SK-N-SH (cell line): Measurements from ENCODE around the gene PTGFRN. TPM values are rescaled to one million over a fixed set of nuclear protein-coding genes. Genes with fewer than 3 reads are reported as not detected.

Source experiments
- CTCF ChIA-PET: fragments of 300-600, 350-600 bp; formaldehyde crosslinking; extraction: SDS; loops from one replicate; lab custom pipeline; 2021; lab: Yijun Ruan, JAX
- POLR2A ChIA-PET: fragments of 350-600 bp; sonication (Branson Sonifier 250); formaldehyde crosslinking; extraction: SDS; loops from one replicate; lab custom pipeline; 2020; ENCODE audit warnings: antibody characterized with exemption, inconsistent platforms; lab: Yijun Ruan, JAX
- DNase-seq: peaks from one replicate; pipeline ENCODE4 v3.0.0; 2012
- H2AFZ ChIP-seq: fragments of 200-600 bp; sonication (generic); 2 replicates; pipeline ENCODE4 v1.8.1; 2016; ENCODE audit warnings: antibody characterized with exemption, mild to moderate bottlenecking, low read depth
- H3F3A ChIP-seq: fragments of 200-600 bp; sonication (generic); replicated peaks from 2 replicates; pipeline ENCODE3; 2016; ENCODE audit warnings: antibody characterized with exemption, mild to moderate bottlenecking; ENCODE audit not compliant: insufficient read depth
- H3K27ac ChIP-seq, 2 experiments: fragments of 200-500 bp in 1 of 2; fragments of 200-600 bp in 1 of 2; sonication (Bioruptor generic) in 1 of 2; sonication (generic), shearing (Covaris generic) in 1 of 2; 2 replicates each; pipeline versions ENCODE4 v1.5.1 to v1.6.1; 2014 to 2016; ENCODE audit warnings: low read depth in 2 of 2, inconsistent platforms in 1 of 2, low read length in 1 of 2, mild to moderate bottlenecking in 1 of 2, mixed read lengths in 1 of 2
- H3K27me3 ChIP-seq: fragments of 200-600 bp; sonication (generic), shearing (Covaris generic); 2 replicates; pipeline ENCODE4 v1.6.1; 2016; ENCODE audit warnings: mixed run types; ENCODE audit not compliant: insufficient read depth
- H3K36me3 ChIP-seq, 2 experiments: fragments of 200-500 bp in 1 of 2; fragments of 200-600 bp in 1 of 2; sonication (Bioruptor generic) in 1 of 2; sonication (generic) in 1 of 2; replicated peaks in 1 of 2; 2 replicates each; pipeline versions ENCODE3 to v1.5.1; 2014 to 2016; ENCODE audit warnings: low read length in 1 of 2, mild to moderate bottlenecking in 1 of 2; ENCODE audit not compliant: insufficient read depth in 2 of 2, control insufficient read depth in 1 of 2
- H3K4me1 ChIP-seq, 2 experiments: fragments of 200-500 bp in 1 of 2; fragments of 200-600 bp in 1 of 2; sonication (Bioruptor generic) in 1 of 2; sonication (generic), shearing (Covaris generic) in 1 of 2; 2 replicates each; pipeline versions ENCODE4 v1.5.1 to v1.6.1; 2014 to 2016; ENCODE audit warnings: low read depth in 1 of 2, low read length in 1 of 2, mixed run types in 1 of 2; ENCODE audit not compliant: insufficient read depth in 2 of 2, control insufficient read depth in 1 of 2
- H3K4me2 ChIP-seq: fragments of 200-600 bp; sonication (generic), shearing (Covaris generic); 2 replicates; pipeline ENCODE4 v1.6.1; 2017; ENCODE audit warnings: mixed run types
- H3K4me3 ChIP-seq, 2 experiments: fragments of 200-500 bp in 1 of 2; fragments of 200-600 bp in 1 of 2; sonication (Bioruptor generic) in 1 of 2; sonication (generic), shearing (Covaris generic) in 1 of 2; 2 replicates each; pipeline versions ENCODE4 v1.5.1 to v1.8.1; 2014 to 2016; ENCODE audit warnings: low read depth in 2 of 2, inconsistent platforms in 1 of 2, low read length in 1 of 2, mild to moderate bottlenecking in 1 of 2, mixed read lengths in 1 of 2, moderate library complexity in 1 of 2
- H3K79me2 ChIP-seq: fragments of 200-600 bp; sonication (generic); 2 replicates; pipeline ENCODE4 v1.8.1; 2017; ENCODE audit warnings: mild to moderate bottlenecking; ENCODE audit not compliant: insufficient read depth
- H3K9ac ChIP-seq: fragments of 200-600 bp; sonication (generic); 2 replicates; pipeline ENCODE4 v1.6.1; 2017; ENCODE audit warnings: mixed run types
- H3K9me2 ChIP-seq: fragments of 200-600 bp; sonication (generic); 2 replicates; pipeline ENCODE4 v1.6.1; 2017; ENCODE audit warnings: mixed run types
- H3K9me3 ChIP-seq: fragments of 200-600 bp; sonication (generic); 2 replicates; pipeline ENCODE4 v1.6.1; 2017; ENCODE audit warnings: mixed run types, mild to moderate bottlenecking, moderate library complexity
- H4K20me1 ChIP-seq: fragments of 200-600 bp; sonication (generic); 2 replicates; pipeline ENCODE4 v1.6.1; 2017; ENCODE audit warnings: mild to moderate bottlenecking, mixed run types; ENCODE audit not compliant: insufficient read depth
- CHD2 ChIP-seq: fragments of 150-350 bp; IDR thresholded peaks from 2 replicates; pipeline ENCODE4 v1.6.1; 2018; ENCODE audit warnings: low read length; ENCODE audit not compliant: partially characterized antibody
- EP300 ChIP-seq, 2 experiments: IDR thresholded peaks; 2 replicates each; pipeline versions ENCODE4 v1.4.0 to v1.6.1; 2012; ENCODE audit warnings: borderline replicate concordance in 1 of 2, low read depth in 1 of 2, low read length in 1 of 2
- EZH2phosphoT487 ChIP-seq: fragments of 200-600 bp; sonication (generic); IDR thresholded peaks from 2 replicates; pipeline ENCODE4 v1.6.1; 2017; ENCODE audit warnings: low read depth, mixed run types, mild to moderate bottlenecking, antibody characterized with exemption, moderate library complexity, borderline replicate concordance
- FOSL2 ChIP-seq: IDR thresholded peaks from 2 replicates; pipeline ENCODE4 v1.4.0; 2012; ENCODE audit warnings: low read depth, mild to moderate bottlenecking, moderate library complexity, borderline replicate concordance
- FOXJ3 ChIP-seq: sonication (generic); formaldehyde crosslinking; IDR thresholded peaks from 2 replicates; pipeline ENCODE4 v1.5.1; 2020; ENCODE audit warnings: mild to moderate bottlenecking, missing genetic modification reagents
- FOXM1 ChIP-seq: IDR thresholded peaks from 2 replicates; pipeline ENCODE4 v1.4.0; 2012; ENCODE audit warnings: low read depth, mild to moderate bottlenecking
- GABPA ChIP-seq: IDR thresholded peaks from 2 replicates; pipeline ENCODE4 v1.4.0; 2012; ENCODE audit warnings: low read depth, mild to moderate bottlenecking
- GATA2 ChIP-seq: sonication (generic); formaldehyde crosslinking; IDR thresholded peaks from 2 replicates; pipeline ENCODE4 v1.5.0; 2020; ENCODE audit warnings: mild to moderate bottlenecking, missing genetic modification reagents
- MEF2A ChIP-seq: IDR thresholded peaks from 2 replicates; pipeline ENCODE4 v1.4.0; 2012; ENCODE audit warnings: low read depth, borderline replicate concordance
- MXI1 ChIP-seq: IDR thresholded peaks from 2 replicates; pipeline ENCODE4 v1.6.1; 2012; ENCODE audit warnings: mild to moderate bottlenecking, low read depth, low read length, improper control_type of control experiment
- NFIC ChIP-seq: IDR thresholded peaks from 2 replicates; pipeline ENCODE4 v1.4.0; 2012; ENCODE audit warnings: borderline replicate concordance
- RAD21 ChIP-seq: IDR thresholded peaks from 2 replicates; pipeline ENCODE4 v1.6.1; 2012; ENCODE audit warnings: mild to moderate bottlenecking, low read length
- RFX5 ChIP-seq: IDR thresholded peaks from 2 replicates; pipeline ENCODE4 v1.6.1; 2012; ENCODE audit warnings: mild to moderate bottlenecking, improper control_type of control experiment, low read length
- SIN3A ChIP-seq: IDR thresholded peaks from 2 replicates; pipeline ENCODE4 v1.6.1; 2012; ENCODE audit warnings: low read depth, mild to moderate bottlenecking, low read length, moderate library complexity, borderline replicate concordance
- YY1 ChIP-seq: IDR thresholded peaks from 2 replicates; pipeline ENCODE4 v1.4.0; 2012; ENCODE audit warnings: low read depth, mild to moderate bottlenecking
- WGBS: methylation state at CpG from one replicate; pipeline ENCODE4 v1.1.6; 2017; ENCODE audit warnings: low lambda C conversion rate; 5-methylcytosine and 5-hydroxymethylcytosine counted together
- polyA plus RNA-seq, 3 experiments: library from polyadenylated mRNA; depleted of rRNA; stranded (reverse); fragments of >200 nt; gene quantifications; 2 replicates each; pipeline ENCODE4 v1.2.3, GENCODE V29; 2012
- TF ChIP-seq, protein P1 (sequence below): fragments of 200-600 bp; sonication (generic); IDR thresholded peaks from 2 replicates; pipeline ENCODE4 v1.6.1; 2017; ENCODE audit warnings: antibody characterized with exemption, mild to moderate bottlenecking, moderate library complexity
- TF ChIP-seq, protein P2 (sequence below): IDR thresholded peaks from 2 replicates; pipeline ENCODE4 v1.4.0; 2012; ENCODE audit warnings: low read depth, borderline replicate concordance

The PTGFRN gene
- polyA plus RNA-seq, 1 of the 3 experiments (the other 2 are of a cell fraction), result 22.4 TPM

DNA sequence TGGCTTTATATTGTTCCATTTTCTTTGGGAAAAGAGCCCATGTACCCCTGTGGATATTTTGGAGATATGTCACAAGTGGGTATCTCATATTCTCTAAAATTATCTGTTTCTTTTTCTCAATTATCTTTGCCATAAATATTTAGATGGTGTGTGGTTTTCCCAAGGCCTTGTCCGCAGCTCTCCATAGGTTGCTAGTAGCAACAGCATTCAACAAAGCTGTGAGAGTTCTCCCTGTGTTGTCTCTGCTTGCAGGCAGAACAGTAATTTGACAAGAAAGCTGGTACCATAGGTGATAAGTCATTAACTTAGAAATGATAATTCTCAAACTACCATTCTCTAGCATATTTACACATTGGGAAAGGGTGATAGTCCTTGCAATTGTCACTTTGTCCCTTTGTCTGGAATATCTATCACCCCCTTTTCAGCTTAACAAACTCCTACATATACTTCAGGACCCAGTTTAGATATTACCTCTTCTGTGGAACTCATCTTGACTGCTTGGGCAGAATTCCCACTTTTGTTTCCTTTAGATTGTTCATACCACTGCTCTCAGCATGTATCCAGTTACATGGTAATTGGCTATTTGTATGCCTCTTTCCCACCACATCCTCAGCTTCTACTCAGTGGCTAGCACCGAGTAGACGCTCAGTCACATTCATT is 100.7 kb downstream of the PTGFRN start:
- ChIA-PET POLR2A (no interaction called here), CTCF (no interaction called here)
- H3K4me3 ChIP-seq, result no peak overlapping the region
- H3K9ac ChIP-seq, result no peak overlapping the region
- H3K9me3 ChIP-seq, result no peaks in the 10 kb centered on the region
- TF ChIP-seq CHD2 (no peak), FOSL2 (no peak), EP300 (IDR thresholded peaks at IDR 0.05; ENCODE audit: borderline replicate concordance in 1 of 2, low read depth in 1 of 2, low read length in 1 of 2) (no peak), YY1 (no peak), EZH2phosphoT487 (no peak), GABPA (no peak), RFX5 (no peak), MXI1 (no peak), SIN3A (no peak)
- TF ChIP-seq, protein P1, sequence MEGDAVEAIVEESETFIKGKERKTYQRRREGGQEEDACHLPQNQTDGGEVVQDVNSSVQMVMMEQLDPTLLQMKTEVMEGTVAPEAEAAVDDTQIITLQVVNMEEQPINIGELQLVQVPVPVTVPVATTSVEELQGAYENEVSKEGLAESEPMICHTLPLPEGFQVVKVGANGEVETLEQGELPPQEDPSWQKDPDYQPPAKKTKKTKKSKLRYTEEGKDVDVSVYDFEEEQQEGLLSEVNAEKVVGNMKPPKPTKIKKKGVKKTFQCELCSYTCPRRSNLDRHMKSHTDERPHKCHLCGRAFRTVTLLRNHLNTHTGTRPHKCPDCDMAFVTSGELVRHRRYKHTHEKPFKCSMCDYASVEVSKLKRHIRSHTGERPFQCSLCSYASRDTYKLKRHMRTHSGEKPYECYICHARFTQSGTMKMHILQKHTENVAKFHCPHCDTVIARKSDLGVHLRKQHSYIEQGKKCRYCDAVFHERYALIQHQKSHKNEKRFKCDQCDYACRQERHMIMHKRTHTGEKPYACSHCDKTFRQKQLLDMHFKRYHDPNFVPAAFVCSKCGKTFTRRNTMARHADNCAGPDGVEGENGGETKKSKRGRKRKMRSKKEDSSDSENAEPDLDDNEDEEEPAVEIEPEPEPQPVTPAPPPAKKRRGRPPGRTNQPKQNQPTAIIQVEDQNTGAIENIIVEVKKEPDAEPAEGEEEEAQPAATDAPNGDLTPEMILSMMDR, result no peak
- no peaks in the 10 kb centered on the region for H3F3A ChIP-seq
- H2AFZ ChIP-seq, result no peak overlapping the region
- no peak for DNase-seq
- no peaks in the 10 kb centered on the region for H3K9me2 ChIP-seq
- H4K20me1 ChIP-seq, result no peaks in the 10 kb centered on the region
- no peak overlapping the region for H3K27ac ChIP-seq
- 77% methylated on average over 3 of the region's 3 CpGs for WGBS
- H3K4me2 ChIP-seq, result no peak overlapping the region
- no peaks in the 10 kb centered on the region for H3K27me3 ChIP-seq
- no peaks in the 10 kb centered on the region for H3K79me2 ChIP-seq
- no peaks in the 10 kb centered on the region; a peak in 1 of 4 replicates for H3K4me1 ChIP-seq
- no peaks in the 10 kb centered on the region for H3K36me3 ChIP-seq

DNA sequence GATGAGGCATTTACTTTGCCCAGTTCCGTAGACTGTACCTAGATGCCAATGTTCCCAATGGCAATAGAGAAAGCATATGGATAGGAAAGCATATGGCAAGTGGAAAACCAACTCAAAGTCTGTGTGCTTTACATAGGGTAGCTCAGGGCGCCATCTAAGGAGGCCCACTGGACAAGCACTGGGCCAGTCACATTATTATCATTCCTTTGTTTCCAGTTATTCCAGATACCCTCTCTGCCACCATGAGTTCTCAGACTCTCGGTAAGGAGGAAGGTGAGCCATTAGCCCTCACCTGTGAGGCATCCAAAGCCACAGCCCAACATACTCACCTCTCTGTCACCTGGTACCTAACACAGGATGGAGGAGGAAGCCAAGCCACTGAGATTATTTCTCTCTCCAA is 101.6 kb downstream of the PTGFRN start:
- Histone ChIP-seq H3K9me3 (no peaks in the 10 kb centered on the region), H3K9me2 (no peaks in the 10 kb centered on the region), H3K27ac (no peak overlapping the region), H3K36me3 (no peaks in the 10 kb centered on the region), H3K4me2 (no peak overlapping the region), H3K79me2 (no peaks in the 10 kb centered on the region), H2AFZ (no peak overlapping the region), H3K27me3 (no peaks in the 10 kb centered on the region), H3K4me3 (no peak overlapping the region), H3K4me1 (peaks cover 0 to 4% of the 10 kb centered on the region in 2 experiments; a peak in 2 of 4 replicates), H3F3A (no peaks in the 10 kb centered on the region), H4K20me1 (no peaks in the 10 kb centered on the region), H3K9ac (no peak overlapping the region)
- DNase-seq, result no peak
- WGBS, result 67% methylated on average over 1 of the region's 3 CpGs
- ChIA-PET CTCF (no interaction called here), POLR2A (no interaction called here)
- TF ChIP-seq CHD2, result no peak
- TF ChIP-seq YY1, result no peak
- TF ChIP-seq GATA2 (CRISPR knock-in tag), result no peak
- no peak for TF ChIP-seq MEF2A
- TF ChIP-seq, protein P2, sequence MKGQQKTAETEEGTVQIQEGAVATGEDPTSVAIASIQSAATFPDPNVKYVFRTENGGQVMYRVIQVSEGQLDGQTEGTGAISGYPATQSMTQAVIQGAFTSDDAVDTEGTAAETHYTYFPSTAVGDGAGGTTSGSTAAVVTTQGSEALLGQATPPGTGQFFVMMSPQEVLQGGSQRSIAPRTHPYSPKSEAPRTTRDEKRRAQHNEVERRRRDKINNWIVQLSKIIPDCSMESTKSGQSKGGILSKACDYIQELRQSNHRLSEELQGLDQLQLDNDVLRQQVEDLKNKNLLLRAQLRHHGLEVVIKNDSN, result no peak
- no peak for TF ChIP-seq RAD21
- TF ChIP-seq FOXJ3 (CRISPR knock-in tag), result no peak
- TF ChIP-seq NFIC, result no peak
- no peak for TF ChIP-seq FOXM1
- no peak for TF ChIP-seq FOSL2
